Activated CD8-positive, alpha-beta T cell treated with anti-CD3 and anti-CD28 coated beads for 36 hours (primary cell): Measurements from ENCODE around the gene SERPINB5. TPM values are rescaled to one million over a fixed set of nuclear protein-coding genes. Genes with fewer than 3 reads are reported as not detected.
"Not testable (repeated sequence)": the region's sequence is repeated elsewhere in the genome, so short reads cannot be mapped to it uniquely, and the experiment has no call there.

Experiments
- ATAC-seq: fragments of 200-7000 bp; cut with Tn5 transposase; one replicate; pipeline ENCODE4 v1.10.0; 2021; ENCODE audit warnings: mild to moderate bottlenecking, moderate library complexity
- CTCF ChIA-PET: fragments of 350-600 bp; sonication (Branson Sonifier 250); formaldehyde crosslinking; loops from one replicate; lab custom pipeline; 2021; ENCODE audit warnings: antibody characterized with exemption; lab: Charles Lee
- POLR2A ChIA-PET: fragments of 350-600 bp; sonication (Branson Sonifier 250); formaldehyde crosslinking; loops from one replicate; lab custom pipeline; 2021; ENCODE audit warnings: antibody characterized with exemption; lab: Charles Lee
- DNase-seq: peaks from one replicate; pipeline ENCODE4 v3.0.0-alpha.2; 2020
- H3K27ac Mint-ChIP-seq: one replicate; pipeline ENCODE4 v1.8.0; 2021; ENCODE audit warnings: mild to moderate bottlenecking, mixed read lengths
- H3K27me3 Mint-ChIP-seq: one replicate; pipeline ENCODE4 v1.8.0; 2021; ENCODE audit warnings: mixed read lengths
- H3K36me3 Mint-ChIP-seq: one replicate; pipeline ENCODE4 v1.8.0; 2021; ENCODE audit warnings: low read depth, mixed read lengths
- H3K4me1 Mint-ChIP-seq: one replicate; pipeline ENCODE4 v1.8.0; 2021; ENCODE audit warnings: low read depth, mixed read lengths
- H3K4me3 Mint-ChIP-seq: one replicate; pipeline ENCODE4 v1.8.0; 2021; ENCODE audit warnings: mild to moderate bottlenecking, moderate library complexity, mixed read lengths
- H3K9me3 Mint-ChIP-seq: one replicate; pipeline ENCODE4 v1.8.0; 2021; ENCODE audit warnings: mixed read lengths
- CTCF ChIP-seq: fragments of 200-600 bp; IDR thresholded peaks from one replicate; pipeline ENCODE4 v1.8.0; 2022; ENCODE audit warnings: antibody characterized with exemption, mild to moderate bottlenecking
- intact Hi-C: fragments of 100-400 bp; cut with micrococcal nuclease; formaldehyde crosslinking; loops from one replicate; pipeline ENCODE4 v1.10.0; 2022
- total RNA-seq, 2 experiments: library from RNA; stranded (reverse); gene quantifications; one replicate each; pipeline ENCODE4 v1.2.3, GENCODE V29; 2021

SERPINB5 gene
- total RNA-seq, 2 experiments from 2014 or later: not detected

GRCh38 chr18:63449426-63449825, 27.3 kb upstream of the SERPINB5 start:
- ATAC-seq: no peak
- Mint-ChIP-seq H3K4me1 (no peaks in the 10 kb centered on the region), H3K4me3 (no peak overlapping the region), H3K36me3 (no peaks in the 10 kb centered on the region), H3K9me3 (no peaks in the 10 kb centered on the region), H3K27me3 (no peaks in the 10 kb centered on the region), H3K27ac (no peak overlapping the region)
- DNase-seq: no peak
- ChIA-PET POLR2A (no interaction called here), CTCF (interaction anchor here (2.2 kb wide), 1 partner anchor 10 kb away, joined by 8 read pairs; no protein-coding TSS in a partner anchor)
- intact Hi-C loops: no loop called here
- TF ChIP-seq CTCF: no peak

GRCh38 chr18:63451799-63452660, 24.7 kb upstream of the SERPINB5 start:
- no peak for DNase-seq
- Mint-ChIP-seq H3K4me3 (no peak overlapping the region), H3K27me3 (no peaks in the 10 kb centered on the region), H3K9me3 (no peaks in the 10 kb centered on the region), H3K27ac (no peak overlapping the region), H3K4me1 (no peaks in the 10 kb centered on the region), H3K36me3 (no peaks in the 10 kb centered on the region)
- no peak for ATAC-seq
- intact Hi-C loops: no loop called here
- TF ChIP-seq CTCF: no peak
- ChIA-PET CTCF (no interaction called here), POLR2A (no interaction called here)

- ATAC-seq, H3K4me3 Mint-ChIP-seq, CTCF ChIA-PET, H3K4me1 Mint-ChIP-seq, H3K36me3 Mint-ChIP-seq, intact Hi-C loops, DNase-seq, POLR2A ChIA-PET, H3K27ac Mint-ChIP-seq, H3K27me3 Mint-ChIP-seq, H3K9me3 Mint-ChIP-seq: not testable (repeated sequence)
Measured at GRCh38 chr18:63452751-63453150, 24.0 kb upstream of the SERPINB5 start.

GRCh38 chr18:63454497-63454896, 22.3 kb upstream of the SERPINB5 start:
- Mint-ChIP-seq H3K4me3 (no peak overlapping the region), H3K27ac (no peak overlapping the region), H3K9me3 (no peaks in the 10 kb centered on the region), H3K36me3 (no peaks in the 10 kb centered on the region), H3K27me3 (no peaks in the 10 kb centered on the region), H3K4me1 (no peaks in the 10 kb centered on the region)
- TF ChIP-seq CTCF: no peak
- DNase-seq (no peak), ATAC-seq (no peak)
- CTCF ChIA-PET: interaction anchor here (1.3 kb wide), 1 partner anchor 10 kb away, joined by 3 read pairs; no protein-coding TSS in a partner anchor
- intact Hi-C loops: no loop called here
- POLR2A ChIA-PET: interaction anchor here (0.7 kb wide), 1 partner anchor 9 kb away, joined by 3 read pairs; no protein-coding TSS in a partner anchor

GRCh38 chr18:63457977-63458376, 18.8 kb upstream of the SERPINB5 start:
- DNase-seq: no peak
- ChIA-PET CTCF (interaction anchor here (1.0 to 1.7 kb wide), 3 partner anchors 17 to 48 kb away, joined by 4 to 5 read pairs (median 4); no protein-coding TSS in a partner anchor), POLR2A (no interaction called here)
- no peak for ATAC-seq
- Mint-ChIP-seq H3K9me3 (no peaks in the 10 kb centered on the region), H3K4me3 (no peak overlapping the region), H3K36me3 (no peaks in the 10 kb centered on the region), H3K27me3 (peaks cover 8% of the 10 kb centered on the region), H3K27ac (no peak overlapping the region), H3K4me1 (no peaks in the 10 kb centered on the region)
- no peak for TF ChIP-seq CTCF
- intact Hi-C loops: no loop called here
